WERI-Rb-1 (cell line): ENCODE data around the gene ADGRD1.

Source experiments
- DNase-seq: peaks from one replicate; pipeline ENCODE4 v3.0.0-alpha.2; 2020
- H3K27ac ChIP-seq: fragments of 250-450 bp; sonication (Bioruptor Pico); 2 replicates; pipeline ENCODE4 v1.5.1; 2020; ENCODE audit warnings: mild to moderate bottlenecking, moderate library complexity
- H3K27me3 ChIP-seq: fragments of 250-450 bp; sonication (Bioruptor Pico); 2 replicates; pipeline ENCODE4 v1.5.1; 2021; ENCODE audit warnings: mild to moderate bottlenecking, low read depth, moderate library complexity; ENCODE audit not compliant: insufficient read depth, severe bottlenecking
- H3K36me3 ChIP-seq: fragments of 250-450 bp; sonication (Bioruptor Pico); 2 replicates; pipeline ENCODE4 v1.5.1; 2020; ENCODE audit warnings: mild to moderate bottlenecking, moderate library complexity
- H3K4me3 ChIP-seq: 2 replicates; pipeline ENCODE4 v1.5.1; 2011; ENCODE audit warnings: low read depth, mild to moderate bottlenecking, control low read depth, low read length
- H3K9me3 ChIP-seq: fragments of 250-450 bp; sonication (Bioruptor Pico); 2 replicates; pipeline ENCODE4 v1.5.1; 2021; ENCODE audit warnings: mild to moderate bottlenecking, moderate library complexity; ENCODE audit not compliant: severe bottlenecking
- CTCF ChIP-seq: IDR thresholded peaks from 2 replicates; pipeline ENCODE4 v1.5.1; 2011; ENCODE audit warnings: low read depth, mild to moderate bottlenecking, control low read depth, inconsistent platforms, low read length

Gene ADGRD1

GRCh38 chr12:131048611-131048990 lies 94.9 kb downstream of the ADGRD1 start:
- H3K27ac ChIP-seq: no peak overlapping the region
- DNase-seq: no peak
- H3K9me3 ChIP-seq: no peaks in the 10 kb centered on the region
- no peaks in the 10 kb centered on the region for H3K27me3 ChIP-seq
- H3K36me3 ChIP-seq: no peaks in the 10 kb centered on the region
- no peak overlapping the region for H3K4me3 ChIP-seq
- TF ChIP-seq CTCF: no peak

GRCh38 chr12:131049002-131049401 lies 95.3 kb downstream of the ADGRD1 start:
- Histone ChIP-seq H3K4me3 (no peak overlapping the region), H3K27me3 (no peaks in the 10 kb centered on the region), H3K27ac (no peak overlapping the region), H3K36me3 (no peaks in the 10 kb centered on the region), H3K9me3 (no peaks in the 10 kb centered on the region)
- DNase-seq: no peak
- no peak for TF ChIP-seq CTCF

- no peak for TF ChIP-seq CTCF
- no peak overlapping the region for H3K27ac ChIP-seq
- no peaks in the 10 kb centered on the region for H3K9me3 ChIP-seq
- no peaks in the 10 kb centered on the region for H3K27me3 ChIP-seq
- no peak for DNase-seq
- H3K36me3 ChIP-seq: no peaks in the 10 kb centered on the region
- no peak overlapping the region for H3K4me3 ChIP-seq
Measured at GRCh38 chr12:131049549-131050339, 96.0 kb downstream of the ADGRD1 start.

- H3K9me3 ChIP-seq: no peaks in the 10 kb centered on the region
- DNase-seq: no peak
- TF ChIP-seq CTCF: no peak
Measured at GRCh38 chr12:131050463-131051154, 96.9 kb downstream of the ADGRD1 start.

GRCh38 chr12:131051155-131051473 lies 97.4 kb downstream of the ADGRD1 start:
- H3K27me3 ChIP-seq: no peaks in the 10 kb centered on the region
- DNase-seq: no peak
- no peak overlapping the region for H3K4me3 ChIP-seq
- no peaks in the 10 kb centered on the region for H3K36me3 ChIP-seq
- no peaks in the 10 kb centered on the region for H3K9me3 ChIP-seq
- TF ChIP-seq CTCF: no peak
- H3K27ac ChIP-seq: no peak overlapping the region

More at GRCh38 chr12:131050463-131051154, 96.9 kb downstream of the ADGRD1 start:
- Histone ChIP-seq H3K27me3 (no peaks in the 10 kb centered on the region), H3K36me3 (no peaks in the 10 kb centered on the region), H3K27ac (no peak overlapping the region), H3K4me3 (no peak overlapping the region)
